Panc1 (cell line): ENCODE measurements around the gene ADAMTS4. TPM values are rescaled to one million over a fixed set of nuclear protein-coding genes. Genes with fewer than 3 reads are reported as not detected.
A peak's percentile ranks its signal among the peaks of the same experiment; 100 is the strongest.

Source experiments
- ATAC-seq: fragments of 200-7000 bp; cut with Tn5 transposase; 2 replicates; pipeline ENCODE4 v1.9.1; 2020; ENCODE audit warnings: mild to moderate bottlenecking, moderate library complexity
- BruUV-seq: library from RNA; stranded (reverse); fragments of 400-500 nt; replicated peaks from 2 replicates; lab custom pipeline; 2021; lab: Mats Ljungman, UMichigan
- CTCF ChIA-PET: fragments of 300-600 bp; sonication (Branson Sonifier 250); formaldehyde crosslinking; loops from one replicate; lab custom pipeline; 2022; ENCODE audit warnings: antibody characterized with exemption; lab: Charles Lee
- POLR2A ChIA-PET: fragments of 300-600 bp; sonication (Branson Sonifier 250); formaldehyde crosslinking; loops from one replicate; lab custom pipeline; 2022; ENCODE audit warnings: antibody characterized with exemption; lab: Charles Lee
- DNase-seq: peaks from one replicate; pipeline ENCODE4 v3.0.0-alpha.2; 2010; ENCODE audit warnings: low read depth, low spot score
- H3K27ac ChIP-seq: 2 replicates; pipeline ENCODE4 v1.5.1; 2011; ENCODE audit warnings: mild to moderate bottlenecking, low read length, inconsistent platforms
- H3K27me3 ChIP-seq: fragments of 200-500 bp; sonication (Bioruptor generic); 2 replicates; pipeline ENCODE4 v1.6.0; 2014; ENCODE audit warnings: low read length, inconsistent platforms; ENCODE audit not compliant: control insufficient read depth, insufficient read depth
- H3K36me3 ChIP-seq: fragments of 200-500 bp; sonication (Bioruptor generic); 2 replicates; pipeline ENCODE4 v1.5.1; 2014; ENCODE audit warnings: inconsistent platforms, mild to moderate bottlenecking, low read length, moderate library complexity; ENCODE audit not compliant: control insufficient read depth, insufficient read depth
- H3K4me1 ChIP-seq: 2 replicates; pipeline ENCODE4 v1.5.1; 2011; ENCODE audit warnings: inconsistent platforms, mild to moderate bottlenecking, low read length, moderate library complexity; ENCODE audit not compliant: control insufficient read depth, insufficient read depth
- H3K4me3 ChIP-seq, 2 experiments: 2 replicates each; pipeline ENCODE4 v1.5.1; 2011 to 2012; ENCODE audit warnings: low read depth in 2 of 2, low read length in 2 of 2, mild to moderate bottlenecking in 2 of 2, inconsistent platforms in 1 of 2, moderate library complexity in 1 of 2
- H3K9me3 ChIP-seq: fragments of 200-500 bp; sonication (Bioruptor generic); 2 replicates; pipeline ENCODE4 v1.5.1; 2014; ENCODE audit warnings: low read depth, mild to moderate bottlenecking, inconsistent platforms, low read length, moderate library complexity; ENCODE audit not compliant: control insufficient read depth, insufficient read depth
- POLR2AphosphoS5 ChIP-seq: IDR thresholded peaks from 2 replicates; pipeline ENCODE4 v1.6.1; 2012; ENCODE audit warnings: mild to moderate bottlenecking, low read depth, low read length, moderate library complexity
- SIN3A ChIP-seq: IDR thresholded peaks from 2 replicates; pipeline ENCODE4 v1.6.1; 2012; ENCODE audit warnings: low read depth, mild to moderate bottlenecking, low read length, moderate library complexity, borderline replicate concordance; ENCODE audit not compliant: insufficient read depth
- TCF7L2 ChIP-seq: IDR thresholded peaks from 2 replicates; pipeline ENCODE4 v1.6.1; 2011; ENCODE audit warnings: mild to moderate bottlenecking, low read depth, low read length, inconsistent platforms
- in situ Hi-C: cut with HindIII; loops from 2 replicates; pipeline ENCODE4 v1.10.0; 2016; ENCODE audit warnings: low sequenced_read_pairs, low pct_unique_long_range_greater_than_20kb
- intact Hi-C: fragments of 100-400 bp; cut with micrococcal nuclease; formaldehyde crosslinking; loops from one replicate; pipeline ENCODE4 v1.10.0; 2022; ENCODE audit not compliant: unreplicated experiment
- total RNA-seq: library from RNA; stranded (reverse); gene quantifications from one replicate; pipeline ENCODE4 v1.2.1, GENCODE V29; 2021; ENCODE audit not compliant: unreplicated experiment
- TF ChIP-seq, protein P1 (sequence below), 2 experiments: IDR thresholded peaks; 2 replicates each; pipeline ENCODE4 v1.6.1; 2011 to 2012; ENCODE audit warnings: low read depth in 2 of 2, control low read depth in 1 of 2, low read length in 1 of 2, mild to moderate bottlenecking in 1 of 2, moderate library complexity in 1 of 2; ENCODE audit not compliant: insufficient read depth in 1 of 2
- TF ChIP-seq, protein P2 (sequence below): fragments of 450-650 bp; IDR thresholded peaks from 2 replicates; pipeline ENCODE4 v1.5.1; 2017; ENCODE audit warnings: mild to moderate bottlenecking

ADAMTS4 gene
- total RNA-seq, 1 experiment from 2014 or later: 0.26 TPM

DNA sequence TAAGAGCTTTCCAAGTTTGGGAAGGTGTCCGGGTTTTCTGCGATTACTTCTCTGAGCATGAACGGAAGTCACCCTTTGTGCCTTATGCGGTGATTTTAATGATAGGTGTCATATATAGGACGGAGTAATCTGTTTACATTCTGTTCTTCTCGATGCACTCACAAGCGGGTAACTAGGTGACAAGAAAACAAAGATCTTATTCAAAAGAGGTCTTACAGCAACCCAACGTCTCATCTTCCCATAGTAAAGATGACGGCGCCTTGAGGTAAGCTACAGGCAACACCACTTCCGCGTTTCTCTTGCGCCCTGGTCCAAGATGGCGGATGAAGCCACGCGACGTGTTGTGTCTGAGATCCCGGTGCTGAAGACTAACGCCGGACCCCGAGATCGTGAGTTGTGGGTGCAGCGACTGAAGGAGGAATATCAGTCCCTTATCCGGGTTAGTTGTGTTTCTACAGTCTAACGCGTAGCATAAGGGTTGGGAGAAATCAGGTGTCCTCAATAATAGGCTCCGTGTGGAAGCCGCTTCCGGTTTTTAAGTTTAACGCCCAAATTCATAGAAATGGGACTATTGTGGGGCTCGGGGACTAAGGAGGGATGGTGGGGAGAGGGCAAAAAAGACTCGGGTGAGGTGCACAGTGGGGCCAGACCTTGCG is 45.0 kb downstream of the ADAMTS4 start, which contains the start of gene UFC1:
UFC1 (plus strand) TSS at position 297 of the 656 bp plus-strand sequence; CDS start at position 317, 20 bp downstream.
- Histone ChIP-seq H3K9me3 (no peaks in the 10 kb centered on the region), H3K27ac (peak within 1 kb of the TSS; percentile 99), H3K36me3 (peaks cover 12% of the 10 kb centered on the region), H3K27me3 (no peaks in the 10 kb centered on the region), H3K4me1 (peaks cover 20% of the 10 kb centered on the region), H3K4me3 (peak within 1 kb of the TSS; percentile 83 to 98)
- POLR2A ChIA-PET: interaction anchor here (0.9 to 2.1 kb wide), 4 partner anchors 12 to 36 kb away, joined by 3 to 5 read pairs (median 4); partner anchors contain the start of genes B4GALT3, NIT1, PFDN2 and PPOX
- BruUV-seq: TSS peak; percentile 96
- intact Hi-C loops (no loop called here), in situ Hi-C loops (no loop called here)
- peak; percentile 94 for ATAC-seq
- TF ChIP-seq TCF7L2 (no peak), POLR2AphosphoS5 (peak; percentile 94), SIN3A (peak; percentile 81; the same call in 1 of the 2 replicates)
- TF ChIP-seq, protein P1, sequence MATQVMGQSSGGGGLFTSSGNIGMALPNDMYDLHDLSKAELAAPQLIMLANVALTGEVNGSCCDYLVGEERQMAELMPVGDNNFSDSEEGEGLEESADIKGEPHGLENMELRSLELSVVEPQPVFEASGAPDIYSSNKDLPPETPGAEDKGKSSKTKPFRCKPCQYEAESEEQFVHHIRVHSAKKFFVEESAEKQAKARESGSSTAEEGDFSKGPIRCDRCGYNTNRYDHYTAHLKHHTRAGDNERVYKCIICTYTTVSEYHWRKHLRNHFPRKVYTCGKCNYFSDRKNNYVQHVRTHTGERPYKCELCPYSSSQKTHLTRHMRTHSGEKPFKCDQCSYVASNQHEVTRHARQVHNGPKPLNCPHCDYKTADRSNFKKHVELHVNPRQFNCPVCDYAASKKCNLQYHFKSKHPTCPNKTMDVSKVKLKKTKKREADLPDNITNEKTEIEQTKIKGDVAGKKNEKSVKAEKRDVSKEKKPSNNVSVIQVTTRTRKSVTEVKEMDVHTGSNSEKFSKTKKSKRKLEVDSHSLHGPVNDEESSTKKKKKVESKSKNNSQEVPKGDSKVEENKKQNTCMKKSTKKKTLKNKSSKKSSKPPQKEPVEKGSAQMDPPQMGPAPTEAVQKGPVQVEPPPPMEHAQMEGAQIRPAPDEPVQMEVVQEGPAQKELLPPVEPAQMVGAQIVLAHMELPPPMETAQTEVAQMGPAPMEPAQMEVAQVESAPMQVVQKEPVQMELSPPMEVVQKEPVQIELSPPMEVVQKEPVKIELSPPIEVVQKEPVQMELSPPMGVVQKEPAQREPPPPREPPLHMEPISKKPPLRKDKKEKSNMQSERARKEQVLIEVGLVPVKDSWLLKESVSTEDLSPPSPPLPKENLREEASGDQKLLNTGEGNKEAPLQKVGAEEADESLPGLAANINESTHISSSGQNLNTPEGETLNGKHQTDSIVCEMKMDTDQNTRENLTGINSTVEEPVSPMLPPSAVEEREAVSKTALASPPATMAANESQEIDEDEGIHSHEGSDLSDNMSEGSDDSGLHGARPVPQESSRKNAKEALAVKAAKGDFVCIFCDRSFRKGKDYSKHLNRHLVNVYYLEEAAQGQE (IDR thresholded peaks at IDR 0.05; ENCODE audit: insufficient read depth in 1 of 2, low read depth in 2 of 2, low read length in 1 of 2): no peak
- TF ChIP-seq, protein P2, sequence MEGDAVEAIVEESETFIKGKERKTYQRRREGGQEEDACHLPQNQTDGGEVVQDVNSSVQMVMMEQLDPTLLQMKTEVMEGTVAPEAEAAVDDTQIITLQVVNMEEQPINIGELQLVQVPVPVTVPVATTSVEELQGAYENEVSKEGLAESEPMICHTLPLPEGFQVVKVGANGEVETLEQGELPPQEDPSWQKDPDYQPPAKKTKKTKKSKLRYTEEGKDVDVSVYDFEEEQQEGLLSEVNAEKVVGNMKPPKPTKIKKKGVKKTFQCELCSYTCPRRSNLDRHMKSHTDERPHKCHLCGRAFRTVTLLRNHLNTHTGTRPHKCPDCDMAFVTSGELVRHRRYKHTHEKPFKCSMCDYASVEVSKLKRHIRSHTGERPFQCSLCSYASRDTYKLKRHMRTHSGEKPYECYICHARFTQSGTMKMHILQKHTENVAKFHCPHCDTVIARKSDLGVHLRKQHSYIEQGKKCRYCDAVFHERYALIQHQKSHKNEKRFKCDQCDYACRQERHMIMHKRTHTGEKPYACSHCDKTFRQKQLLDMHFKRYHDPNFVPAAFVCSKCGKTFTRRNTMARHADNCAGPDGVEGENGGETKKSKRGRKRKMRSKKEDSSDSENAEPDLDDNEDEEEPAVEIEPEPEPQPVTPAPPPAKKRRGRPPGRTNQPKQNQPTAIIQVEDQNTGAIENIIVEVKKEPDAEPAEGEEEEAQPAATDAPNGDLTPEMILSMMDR: no peak
- peak; percentile 85 for DNase-seq
- CTCF ChIA-PET: interaction anchor here (0.6 kb wide), 1 partner anchor 59 kb away, joined by 4 read pairs; no protein-coding TSS in a partner anchor

DNA sequence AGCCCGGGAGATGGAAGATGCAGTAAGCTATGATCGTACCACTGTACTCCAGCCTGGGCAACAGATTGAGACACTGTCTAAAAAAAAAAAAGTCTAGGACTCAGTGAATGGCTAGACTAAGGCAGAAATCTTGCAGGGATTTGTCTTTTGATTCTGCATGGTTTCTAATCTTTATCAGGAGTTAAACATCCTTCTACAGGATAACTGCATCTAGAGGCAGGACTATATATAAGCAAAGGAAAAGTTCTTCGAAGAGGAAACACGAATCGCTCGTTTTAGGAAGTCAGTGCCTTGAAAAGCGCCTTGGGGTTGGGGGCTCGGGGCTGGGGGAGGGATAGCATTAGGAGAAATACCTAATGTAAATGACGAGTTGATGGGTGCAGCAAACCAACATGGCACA is 45.7 kb downstream of the ADAMTS4 start:
- Histone ChIP-seq H3K4me3 (peak overlapping the region; percentile 83 to 98), H3K4me1 (peaks cover 14% of the 10 kb centered on the region), H3K27me3 (no peaks in the 10 kb centered on the region), H3K9me3 (no peaks in the 10 kb centered on the region), H3K36me3 (peaks cover 12% of the 10 kb centered on the region), H3K27ac (peak overlapping the region; percentile 99)
- TF ChIP-seq TCF7L2 (no peak), POLR2AphosphoS5 (no peak), SIN3A (no peak)
- TF ChIP-seq, protein P1 (IDR thresholded peaks at IDR 0.05; ENCODE audit: insufficient read depth in 1 of 2, low read depth in 2 of 2, low read length in 1 of 2): no peak
- TF ChIP-seq, protein P2: no peak
- DNase-seq: no peak
- no TSS peak for BruUV-seq
- in situ Hi-C loops: no loop called here
- intact Hi-C loops: no loop called here
- CTCF ChIA-PET: no interaction called here
- POLR2A ChIA-PET: interaction anchor here (0.9 to 1.3 kb wide), 3 partner anchors 13 to 36 kb away, joined by 3 to 4 read pairs (median 3); partner anchors contain the start of genes NIT1, PFDN2 and PPOX
- peak; percentile 44 for ATAC-seq
